GM19035 (cell line): ENCODE data around the gene OSBPL1A.
"Not testable (repeated sequence)": the region's sequence is repeated elsewhere in the genome, so short reads cannot be mapped to it uniquely, and the experiment has no call there.

Source experiments
- ATAC-seq: cut with Tn5 transposase; IDR thresholded peaks from one replicate; pipeline ENCODE4 v1.9.1; 2021; ENCODE audit not compliant: unreplicated experiment

OSBPL1A gene

GRCh38 chr18:24398540-24398939 is 916 bp upstream of the OSBPL1A start:
- ATAC-seq: no peak

- peak; percentile 44 for ATAC-seq
Measured at GRCh38 chr18:24397131-24397693, 412 bp downstream of the OSBPL1A start.

GRCh38 chr18:24396082-24396633 is 1.5 kb downstream of the OSBPL1A start:
- ATAC-seq: no peak

GRCh38 chr18:24395049-24395795 is 2.4 kb downstream of the OSBPL1A start:
- no peak for ATAC-seq

GRCh38 chr18:24388957-24389356 is 8.7 kb downstream of the OSBPL1A start:
- ATAC-seq: no peak

GRCh38 chr18:24386681-24387080 is 10.9 kb downstream of the OSBPL1A start:
- no peak for ATAC-seq

GRCh38 chr18:24381126-24381525 is 16.5 kb downstream of the OSBPL1A start:
- ATAC-seq: no peak

GRCh38 chr18:24380163-24380747 is 17.4 kb downstream of the OSBPL1A start:
- no peak for ATAC-seq

GRCh38 chr18:24378598-24378997 is 19.0 kb downstream of the OSBPL1A start:
- no peak for ATAC-seq

- ATAC-seq: not testable (repeated sequence)
Measured at GRCh38 chr18:24376531-24376930, 21.1 kb downstream of the OSBPL1A start.

- ATAC-seq: no peak
Measured at GRCh38 chr18:24373328-24373727, 24.3 kb downstream of the OSBPL1A start.

- no peak for ATAC-seq
Measured at GRCh38 chr18:24372279-24372872, 25.2 kb downstream of the OSBPL1A start.

GRCh38 chr18:24370120-24370519 is 27.5 kb downstream of the OSBPL1A start:
- ATAC-seq: no peak

- no peak for ATAC-seq
Measured at GRCh38 chr18:24369426-24369825, 28.2 kb downstream of the OSBPL1A start.

GRCh38 chr18:24368749-24369148 is 28.9 kb downstream of the OSBPL1A start:
- no peak for ATAC-seq

GRCh38 chr18:24366328-24366727 is 31.3 kb downstream of the OSBPL1A start:
- no peak for ATAC-seq

GRCh38 chr18:24364177-24364576 is 33.4 kb downstream of the OSBPL1A start:
- no peak for ATAC-seq

- ATAC-seq: no peak
Measured at GRCh38 chr18:24362757-24363156, 34.9 kb downstream of the OSBPL1A start.

- peak; percentile 70 for ATAC-seq
Measured at GRCh38 chr18:24359787-24360530, 37.7 kb downstream of the OSBPL1A start.

- ATAC-seq: no peak
Measured at GRCh38 chr18:24354278-24354677, 43.3 kb downstream of the OSBPL1A start.

- ATAC-seq: no peak
Measured at GRCh38 chr18:24346254-24346653, 51.4 kb downstream of the OSBPL1A start.
